T-helper 1 cell treated with Interleukin-12 subunit alpha and Interleukin-12 subunit beta and Interleukin-4 antibody, amounts not matched to agents 30 μg/mL and 1 μg/mL, for 36 hours (primary cell): Measurements from ENCODE around the gene PTAR1.

Experiments used
- H3K27ac Mint-ChIP-seq: one replicate; pipeline ENCODE4 v1.8.0; 2021; ENCODE audit warnings: mild to moderate bottlenecking, mixed read lengths
- H3K27me3 Mint-ChIP-seq: one replicate; pipeline ENCODE4 v1.8.0; 2021; ENCODE audit warnings: low read depth, mixed read lengths
- H3K36me3 Mint-ChIP-seq: one replicate; pipeline ENCODE4 v1.8.0; 2021; ENCODE audit warnings: low read depth, mixed read lengths
- H3K4me1 Mint-ChIP-seq: one replicate; pipeline ENCODE4 v1.8.0; 2021; ENCODE audit warnings: low read depth, mixed read lengths
- H3K4me3 Mint-ChIP-seq: one replicate; pipeline ENCODE4 v1.8.0; 2021; ENCODE audit warnings: mild to moderate bottlenecking, moderate library complexity, mixed read lengths
- H3K9me3 Mint-ChIP-seq: one replicate; pipeline ENCODE4 v1.8.0; 2021; ENCODE audit warnings: mixed read lengths

PTAR1 gene

GRCh38 chr9:69673311-69673640 is 86.5 kb downstream of the PTAR1 start:
- H3K36me3 Mint-ChIP-seq: no peaks in the 10 kb centered on the region
- peaks cover 7% of the 10 kb centered on the region for H3K4me1 Mint-ChIP-seq
- no peaks in the 10 kb centered on the region for H3K9me3 Mint-ChIP-seq
- peaks cover 47% of the 10 kb centered on the region for H3K27me3 Mint-ChIP-seq
- peak overlapping the region; percentile 32 for H3K4me3 Mint-ChIP-seq
- H3K27ac Mint-ChIP-seq: no peak overlapping the region

DNA sequence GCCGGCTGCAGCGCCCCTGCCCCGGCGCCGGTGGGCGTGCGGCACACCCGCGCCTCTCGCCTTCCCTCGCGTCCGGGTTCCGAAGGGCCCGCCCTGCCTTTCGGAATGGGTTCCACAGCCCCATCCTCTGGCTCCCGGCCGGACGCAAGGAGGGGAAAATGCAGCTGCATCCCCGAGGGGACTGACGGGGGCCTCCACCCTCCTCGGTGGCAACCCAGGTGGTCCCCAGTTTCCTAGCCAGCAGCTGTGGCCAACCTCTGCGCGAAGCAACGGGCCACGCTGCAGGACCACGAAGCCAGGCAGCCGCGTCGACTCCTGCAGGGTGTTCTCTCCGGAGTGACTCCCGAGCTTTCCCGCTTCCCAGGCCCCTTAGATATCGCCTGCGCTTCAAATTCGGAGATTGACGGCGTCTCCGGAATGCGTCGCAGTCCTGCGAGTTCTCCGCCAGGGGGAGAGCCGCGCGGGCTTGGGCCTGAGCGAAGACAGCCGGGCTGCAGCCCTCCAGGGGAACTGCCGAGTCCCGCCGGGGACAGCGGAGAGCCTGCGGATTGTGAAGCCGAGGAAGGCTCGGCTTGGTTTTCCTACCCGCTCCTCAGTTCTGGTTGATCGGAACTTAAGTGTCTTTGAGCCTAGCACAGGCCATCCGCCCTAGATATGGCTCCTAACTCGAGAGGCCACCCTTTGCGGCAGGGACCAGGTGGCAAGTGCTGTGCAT is 87.1 kb downstream of the PTAR1 start:
- Mint-ChIP-seq H3K27ac (no peak overlapping the region), H3K4me1 (peaks cover 7% of the 10 kb centered on the region), H3K9me3 (no peaks in the 10 kb centered on the region)

DNA sequence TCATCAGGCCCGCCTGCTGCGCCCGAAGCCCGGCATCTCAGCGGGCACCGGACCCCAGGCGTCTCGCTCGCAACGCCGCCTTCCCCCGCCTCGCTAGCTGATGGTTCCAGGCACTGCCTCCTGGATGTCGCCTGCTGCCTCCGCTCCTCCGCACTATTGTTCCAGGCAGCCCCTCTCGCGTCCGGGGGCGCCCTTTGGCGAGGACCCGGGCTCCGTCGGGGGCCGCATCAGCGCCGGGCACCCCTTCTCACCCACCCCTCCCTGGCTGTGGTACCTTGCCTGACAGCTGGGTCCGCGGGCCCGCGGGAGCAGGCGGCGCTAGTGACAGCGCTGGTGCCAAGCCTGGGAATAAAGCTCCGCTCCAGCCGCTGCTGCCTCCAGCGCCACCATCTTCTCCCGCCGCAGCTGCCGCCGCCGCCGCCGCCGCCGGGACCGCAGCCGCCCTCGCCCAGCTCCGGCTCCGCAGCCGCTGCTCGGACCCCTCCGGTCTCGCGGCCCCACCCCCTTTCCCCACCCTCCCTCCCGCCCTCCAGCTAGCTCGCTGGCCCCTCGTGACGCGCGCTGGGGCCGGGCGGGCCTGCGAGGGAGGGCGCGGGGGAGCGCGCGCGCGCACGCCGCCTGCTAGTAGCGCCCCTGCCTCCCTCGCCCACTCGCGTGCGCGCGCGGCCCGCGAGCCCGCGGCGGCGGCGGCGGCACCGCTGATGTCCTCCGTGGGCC is 87.8 kb downstream of the PTAR1 start, which contains the start of gene APBA1:
Gene APBA1 (minus strand): TSS at position 493 of the 717 bp plus-strand sequence.
- H3K4me3 Mint-ChIP-seq: peak within 1 kb of the TSS; percentile 83
- H3K27me3 Mint-ChIP-seq: peaks cover 46% of the 10 kb centered on the region
- H3K4me1 Mint-ChIP-seq: peaks cover 7% of the 10 kb centered on the region
- H3K9me3 Mint-ChIP-seq: no peaks in the 10 kb centered on the region
- H3K36me3 Mint-ChIP-seq: no peaks in the 10 kb centered on the region
- H3K27ac Mint-ChIP-seq: no peak within 1 kb of the TSS

More for the DNA sequence above, 87.1 kb downstream of the PTAR1 start:
- H3K27me3 Mint-ChIP-seq: peaks cover 47% of the 10 kb centered on the region
- peak overlapping the region; percentile 83 for H3K4me3 Mint-ChIP-seq
- H3K36me3 Mint-ChIP-seq: no peaks in the 10 kb centered on the region

GRCh38 chr9:69671311-69671878 is 88.4 kb downstream of the PTAR1 start:
- Mint-ChIP-seq H3K27me3 (peaks cover 43% of the 10 kb centered on the region), H3K4me1 (peaks cover 7% of the 10 kb centered on the region), H3K9me3 (no peaks in the 10 kb centered on the region), H3K36me3 (no peaks in the 10 kb centered on the region), H3K27ac (no peak overlapping the region), H3K4me3 (peak overlapping the region; percentile 67)

GRCh38 chr9:69667306-69667705 is 92.5 kb downstream of the PTAR1 start:
- peaks cover 4% of the 10 kb centered on the region for H3K4me1 Mint-ChIP-seq
- no peaks in the 10 kb centered on the region for H3K36me3 Mint-ChIP-seq
- no peak overlapping the region for H3K27ac Mint-ChIP-seq

DNA sequence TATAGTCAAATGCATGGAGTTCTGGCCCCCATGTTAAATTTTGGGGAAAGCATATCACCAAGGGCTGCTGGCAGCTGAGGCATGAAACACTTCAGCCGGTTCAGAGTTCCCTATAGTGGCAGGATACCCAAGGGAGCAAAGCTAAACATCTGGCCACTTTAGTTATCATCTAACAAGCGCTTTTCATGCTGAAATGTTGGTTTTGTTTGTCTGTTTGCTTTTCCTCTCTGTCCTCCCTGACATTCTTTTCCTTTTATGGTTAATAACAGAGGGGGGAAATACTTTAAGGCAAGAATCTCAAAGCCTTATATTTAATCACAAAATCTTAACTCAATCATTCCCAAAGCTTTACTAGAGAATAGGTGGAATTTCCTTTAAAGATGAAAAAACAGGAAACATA is 99.5 kb downstream of the PTAR1 start:
- Mint-ChIP-seq H3K4me3 (no peak overlapping the region), H3K27me3 (peaks cover 17% of the 10 kb centered on the region), H3K27ac (no peak overlapping the region)

More at GRCh38 chr9:69667306-69667705, 92.5 kb downstream of the PTAR1 start:
- peaks cover 42% of the 10 kb centered on the region for H3K27me3 Mint-ChIP-seq
- H3K4me3 Mint-ChIP-seq: no peak overlapping the region
- H3K9me3 Mint-ChIP-seq: no peaks in the 10 kb centered on the region

More for the DNA sequence above, 99.5 kb downstream of the PTAR1 start:
- Mint-ChIP-seq H3K4me1 (no peaks in the 10 kb centered on the region), H3K9me3 (no peaks in the 10 kb centered on the region), H3K36me3 (no peaks in the 10 kb centered on the region)
